ENCODE data around the gene TFB2M.

GRCh38 chr1:246532519-246532918 lies 33.5 kb downstream of the TFB2M start:
- TF ChIP-seq POLR2A (IDR thresholded peaks at IDR 0.05) (no peak), CTCF (IDR thresholded peaks at IDR 0.05) (no peak)
